ENCODE measurements around the gene RGMA. TPM values are rescaled to one million over a fixed set of nuclear protein-coding genes. Genes with fewer than 3 reads are reported as not detected.
A peak's percentile ranks its signal among the peaks of the same experiment; 100 is the strongest.

RGMA gene
- total and polyA plus RNA-seq, 2 experiments from 2014 or later: 2.5 to 2.7 TPM

- H3K4me2 ChIP-seq: no peak overlapping the region
- H3K4me1 ChIP-seq (ENCODE audit: insufficient read depth): no peaks in the 10 kb centered on the region
- H2AFZ ChIP-seq: no peak overlapping the region
- H3K27ac ChIP-seq: no peak overlapping the region
- WGBS (ENCODE audit: low lambda C conversion rate, missing lambda C conversion rate): 85% methylated on average over 5 of the region's 5 CpGs
- no peak overlapping the region for H3K4me3 ChIP-seq
- no peaks in the 10 kb centered on the region for H3K9me3 ChIP-seq (ENCODE audit: low read depth)
- H3K9me2 ChIP-seq (replicated peaks; ENCODE audit: insufficient read depth): no peaks in the 10 kb centered on the region
- H3K79me2 ChIP-seq: no peaks in the 10 kb centered on the region
- TF ChIP-seq EZH2 (IDR thresholded peaks at IDR 0.05; ENCODE audit: borderline replicate concordance) (no peak), CTCF (IDR thresholded peaks at IDR 0.05; ENCODE audit: poor library complexity) (no peak), EZH2phosphoT487 (IDR thresholded peaks at IDR 0.05; ENCODE audit: low read depth, severe bottlenecking, unreplicated experiment) (no peak)
- peaks cover 35% of the 10 kb centered on the region for H3K27me3 ChIP-seq
- no peaks in the 10 kb centered on the region for H3K36me3 ChIP-seq (replicated peaks; ENCODE audit: insufficient read depth, low read depth)
- no peaks in the 10 kb centered on the region for H4K20me1 ChIP-seq (ENCODE audit: insufficient read depth, poor library complexity, severe bottlenecking)
- DNase-seq (ENCODE audit: low spot score): no peak
Measured at GRCh38 chr15:93110502-93111040, 21.6 kb upstream of the RGMA start.

- Histone ChIP-seq H3K27ac (no peak overlapping the region), H3K4me2 (peak overlapping the region; percentile 51), H3K9me2 (replicated peaks; ENCODE audit: insufficient read depth) (no peaks in the 10 kb centered on the region), H3K79me2 (no peaks in the 10 kb centered on the region), H2AFZ (no peak overlapping the region), H3K27me3 (peaks cover 38% of the 10 kb centered on the region), H3K36me3 (replicated peaks; ENCODE audit: insufficient read depth, low read depth) (no peaks in the 10 kb centered on the region), H3K9me3 (ENCODE audit: low read depth) (no peaks in the 10 kb centered on the region), H3K4me1 (ENCODE audit: insufficient read depth) (no peaks in the 10 kb centered on the region), H3K4me3 (no peak overlapping the region), H4K20me1 (ENCODE audit: insufficient read depth, poor library complexity, severe bottlenecking) (no peaks in the 10 kb centered on the region)
- TF ChIP-seq EZH2 (IDR thresholded peaks at IDR 0.05; ENCODE audit: borderline replicate concordance) (no peak), EZH2phosphoT487 (IDR thresholded peaks at IDR 0.05; ENCODE audit: low read depth, severe bottlenecking, unreplicated experiment) (no peak), CTCF (IDR thresholded peaks at IDR 0.05; ENCODE audit: poor library complexity) (no peak)
- DNase-seq (ENCODE audit: low spot score): peak; percentile 35
- WGBS (ENCODE audit: low lambda C conversion rate, missing lambda C conversion rate): 26% methylated on average over 43 of the region's 46 CpGs
Measured at GRCh38 chr15:93109336-93110102, 20.5 kb upstream of the RGMA start.

GRCh38 chr15:93107646-93108045 is 18.6 kb upstream of the RGMA start:
- H3K4me1 ChIP-seq (ENCODE audit: insufficient read depth): no peaks in the 10 kb centered on the region
- H3K4me3 ChIP-seq: no peak overlapping the region
- no peaks in the 10 kb centered on the region for H3K9me3 ChIP-seq (ENCODE audit: low read depth)
- no peaks in the 10 kb centered on the region for H4K20me1 ChIP-seq (ENCODE audit: insufficient read depth, poor library complexity, severe bottlenecking)
- TF ChIP-seq EZH2phosphoT487 (IDR thresholded peaks at IDR 0.05; ENCODE audit: low read depth, severe bottlenecking, unreplicated experiment): no peak
- TF ChIP-seq CTCF (IDR thresholded peaks at IDR 0.05; ENCODE audit: poor library complexity): no peak
- TF ChIP-seq EZH2 (IDR thresholded peaks at IDR 0.05; ENCODE audit: borderline replicate concordance): no peak
- H3K79me2 ChIP-seq: no peaks in the 10 kb centered on the region
- no peaks in the 10 kb centered on the region for H3K36me3 ChIP-seq (replicated peaks; ENCODE audit: insufficient read depth, low read depth)
- H3K9me2 ChIP-seq (replicated peaks; ENCODE audit: insufficient read depth): no peaks in the 10 kb centered on the region
- H3K27me3 ChIP-seq: peaks cover 38% of the 10 kb centered on the region
- no peak overlapping the region for H2AFZ ChIP-seq
- H3K27ac ChIP-seq: no peak overlapping the region
- no peak overlapping the region for H3K4me2 ChIP-seq
- 84% methylated on average over 2 of the region's 2 CpGs for WGBS (ENCODE audit: low lambda C conversion rate, missing lambda C conversion rate)
- DNase-seq (ENCODE audit: low spot score): no peak
